Measurements from ENCODE around the gene ZDHHC1.
"Not testable (repeated sequence)": the region's sequence is repeated elsewhere in the genome, so short reads cannot be mapped to it uniquely, and the experiment has no call there.

Gene ZDHHC1

GRCh38 chr16:67392301-67393059, 23.8 kb downstream of the ZDHHC1 start:
- DNase-seq, result no peak

GRCh38 chr16:67391424-67392300, 24.6 kb downstream of the ZDHHC1 start:
- no peak for DNase-seq

- DNase-seq, result no peak
Measured at GRCh38 chr16:67390816-67391423, 25.4 kb downstream of the ZDHHC1 start.

- DNase-seq, result no peak
Measured at GRCh38 chr16:67389911-67390815, 26.1 kb downstream of the ZDHHC1 start.

- DNase-seq, result no peak
Measured at GRCh38 chr16:67388591-67388990, 27.7 kb downstream of the ZDHHC1 start.

GRCh38 chr16:67388191-67388590, 28.1 kb downstream of the ZDHHC1 start:
- DNase-seq, result no peak

- no peak for DNase-seq
Measured at GRCh38 chr16:67387479-67388079, 28.7 kb downstream of the ZDHHC1 start.

GRCh38 chr16:67386861-67387455, 29.3 kb downstream of the ZDHHC1 start:
- DNase-seq, result no peak

GRCh38 chr16:67384778-67385510, 31.3 kb downstream of the ZDHHC1 start:
- DNase-seq, result no peak

GRCh38 chr16:67383284-67383683, 33.0 kb downstream of the ZDHHC1 start:
- no peak for DNase-seq

GRCh38 chr16:67378642-67379041, 37.6 kb downstream of the ZDHHC1 start:
- no peak for DNase-seq

- not testable (repeated sequence) for DNase-seq
Measured at GRCh38 chr16:67376012-67376411, 40.3 kb downstream of the ZDHHC1 start.

- DNase-seq, result no peak
Measured at GRCh38 chr16:67372664-67373063, 43.6 kb downstream of the ZDHHC1 start.

GRCh38 chr16:67370661-67371060, 45.6 kb downstream of the ZDHHC1 start:
- DNase-seq, result no peak

GRCh38 chr16:67364600-67365235, 51.6 kb downstream of the ZDHHC1 start:
- no peak for DNase-seq

GRCh38 chr16:67361038-67361437, 55.2 kb downstream of the ZDHHC1 start:
- no peak for DNase-seq

GRCh38 chr16:67359540-67360269, 56.6 kb downstream of the ZDHHC1 start:
- DNase-seq, result not testable (repeated sequence)

GRCh38 chr16:67357561-67357960, 58.7 kb downstream of the ZDHHC1 start:
- DNase-seq, result no peak

- DNase-seq, result no peak
Measured at GRCh38 chr16:67356396-67356795, 59.9 kb downstream of the ZDHHC1 start.

- DNase-seq, result not testable (repeated sequence)
Measured at GRCh38 chr16:67352463-67352862, 63.8 kb downstream of the ZDHHC1 start.

All from stimulated activated CD4-positive, alpha-beta T cell treated with anti-CD3 and anti-CD28 coated beads, Interleukin-12 subunit alpha, Interleukin-12 subunit beta, amount 100 ng/mL, for 4 hours (primary cell).